HG02884 (cell line): ENCODE data around the gene ZNF337.
"Not testable (repeated sequence)": the region's sequence is repeated elsewhere in the genome, so short reads cannot be mapped to it uniquely, and the experiment has no call there.

Experiments used
- ATAC-seq: cut with Tn5 transposase; IDR thresholded peaks from one replicate; pipeline ENCODE4 v1.9.1; 2021; ENCODE audit warnings: mild to moderate bottlenecking, moderate library complexity; ENCODE audit not compliant: unreplicated experiment

The ZNF337 gene

DNA sequence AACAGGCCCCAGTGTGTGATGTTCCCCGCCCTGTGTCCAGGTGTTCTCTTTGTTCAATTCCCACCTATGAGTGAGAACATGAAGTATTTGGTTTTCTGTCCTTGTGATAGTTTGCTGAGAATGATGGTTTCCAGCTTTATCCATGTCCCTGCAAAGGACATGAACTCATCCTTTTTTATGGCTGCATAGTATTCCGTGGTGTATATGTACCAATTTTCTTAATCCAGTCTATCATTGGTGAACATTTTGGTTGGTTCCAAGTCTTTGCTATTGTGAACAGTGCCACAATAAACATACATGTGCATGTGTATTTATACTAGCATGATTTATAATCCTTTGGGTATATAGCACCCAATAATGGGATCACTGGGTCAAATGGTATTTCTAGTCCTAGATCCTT lies 66.0 kb downstream of the ZNF337 start:
- ATAC-seq, result not testable (repeated sequence)

DNA sequence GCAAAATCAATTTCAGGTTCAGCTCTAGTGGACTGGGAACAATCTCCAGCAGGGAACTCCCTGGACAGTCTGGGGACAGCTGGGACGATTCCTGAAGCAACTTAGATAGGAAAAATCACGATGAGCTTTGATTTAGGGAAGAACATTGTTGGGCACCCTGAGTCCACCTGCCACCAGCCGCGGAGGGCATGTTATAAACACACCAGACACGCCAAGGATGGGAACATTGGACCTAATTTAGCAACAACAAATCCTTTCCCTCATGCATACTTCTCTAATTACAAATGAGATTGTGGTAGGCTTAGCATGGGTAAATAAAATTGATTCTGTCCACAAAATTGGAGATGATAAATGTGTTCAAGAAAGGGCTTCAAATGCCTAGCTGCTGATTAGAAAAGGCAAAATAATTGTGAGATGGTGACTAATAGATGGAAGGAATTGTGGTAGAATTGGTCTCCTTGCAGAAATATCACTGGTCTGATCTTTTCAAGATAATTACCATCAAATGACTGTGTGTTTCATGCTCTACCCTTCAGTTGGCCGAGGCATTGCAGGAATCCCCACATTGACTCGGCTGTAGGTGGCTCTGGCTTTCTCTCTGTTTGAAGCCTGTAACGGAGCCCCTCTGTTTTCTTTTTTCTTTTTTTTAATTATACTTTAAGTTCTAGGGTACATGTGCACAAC lies 66.7 kb downstream of the ZNF337 start:
- ATAC-seq, result no peak

DNA sequence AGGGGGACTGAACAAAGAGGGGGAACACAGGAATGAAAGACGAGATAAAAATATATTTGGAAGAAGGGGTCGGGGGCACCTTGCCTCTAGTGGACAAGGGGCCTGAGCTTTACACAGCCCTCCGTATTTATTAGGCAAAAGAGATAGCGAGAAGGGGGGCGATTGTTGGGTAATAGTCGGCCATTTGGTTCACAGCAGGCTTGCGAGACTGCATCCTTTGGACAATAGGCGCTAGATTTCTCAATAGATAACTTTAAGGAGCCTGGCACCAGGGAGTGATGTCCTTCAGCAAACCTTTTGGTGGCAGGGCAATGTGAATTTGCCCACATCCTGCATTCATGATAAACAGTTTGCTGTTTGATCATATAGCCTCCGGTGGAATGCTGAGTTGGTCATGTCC lies 69.9 kb downstream of the ZNF337 start:
- no peak for ATAC-seq

DNA sequence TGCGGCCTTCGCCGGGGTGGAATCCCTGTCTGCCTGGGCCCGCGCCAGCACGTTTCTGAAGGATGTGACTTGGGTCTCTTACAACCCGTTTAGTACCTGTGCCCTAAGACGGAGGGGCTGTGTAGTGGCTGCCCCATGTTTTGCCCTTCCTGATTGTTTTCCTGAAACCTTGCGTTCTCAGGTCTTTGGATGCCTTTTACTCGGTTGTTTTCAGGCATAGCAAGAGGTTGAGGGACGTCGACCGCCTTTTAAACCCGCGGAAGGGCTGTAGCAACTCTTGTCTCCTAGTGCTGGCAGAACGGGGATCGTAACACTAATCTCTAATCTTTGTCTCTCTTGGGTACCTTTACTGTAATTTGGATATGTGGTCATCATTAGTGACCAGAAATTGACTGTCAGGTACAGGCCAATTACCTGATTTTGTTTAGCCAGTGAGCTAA lies 72.1 kb downstream of the ZNF337 start:
- no peak for ATAC-seq
